GM12873 (cell line): Measurements from ENCODE around the gene IL20RA.

Source experiments
- TF ChIP-seq, protein P1 (sequence below): IDR thresholded peaks from 2 replicates; pipeline ENCODE4 v1.5.1; 2012; ENCODE audit warnings: low read depth, mild to moderate bottlenecking, moderate library complexity, low read length, control low read depth; ENCODE audit not compliant: insufficient read depth; ENCODE audit errors: missing control alignments

The IL20RA gene

DNA sequence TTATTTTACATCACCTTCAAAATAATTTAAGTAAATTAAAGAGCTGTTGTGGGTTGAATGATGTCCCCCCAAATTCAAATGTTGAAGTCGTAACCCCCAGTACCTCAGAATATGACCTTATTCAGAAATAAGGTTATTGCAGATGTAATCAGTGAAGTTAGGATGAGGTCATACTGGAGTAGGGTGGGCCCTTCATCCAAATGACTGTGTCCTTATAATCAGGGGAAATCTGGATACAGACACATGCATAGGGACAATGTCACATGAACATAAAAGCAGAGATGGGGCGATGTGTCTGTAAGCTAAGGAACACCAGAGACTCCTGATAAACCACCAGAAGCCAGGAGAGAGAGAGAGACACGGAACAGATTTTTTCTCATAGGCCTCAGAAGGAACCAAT lies 13.3 kb upstream of the IL20RA start:
- TF ChIP-seq, protein P1, sequence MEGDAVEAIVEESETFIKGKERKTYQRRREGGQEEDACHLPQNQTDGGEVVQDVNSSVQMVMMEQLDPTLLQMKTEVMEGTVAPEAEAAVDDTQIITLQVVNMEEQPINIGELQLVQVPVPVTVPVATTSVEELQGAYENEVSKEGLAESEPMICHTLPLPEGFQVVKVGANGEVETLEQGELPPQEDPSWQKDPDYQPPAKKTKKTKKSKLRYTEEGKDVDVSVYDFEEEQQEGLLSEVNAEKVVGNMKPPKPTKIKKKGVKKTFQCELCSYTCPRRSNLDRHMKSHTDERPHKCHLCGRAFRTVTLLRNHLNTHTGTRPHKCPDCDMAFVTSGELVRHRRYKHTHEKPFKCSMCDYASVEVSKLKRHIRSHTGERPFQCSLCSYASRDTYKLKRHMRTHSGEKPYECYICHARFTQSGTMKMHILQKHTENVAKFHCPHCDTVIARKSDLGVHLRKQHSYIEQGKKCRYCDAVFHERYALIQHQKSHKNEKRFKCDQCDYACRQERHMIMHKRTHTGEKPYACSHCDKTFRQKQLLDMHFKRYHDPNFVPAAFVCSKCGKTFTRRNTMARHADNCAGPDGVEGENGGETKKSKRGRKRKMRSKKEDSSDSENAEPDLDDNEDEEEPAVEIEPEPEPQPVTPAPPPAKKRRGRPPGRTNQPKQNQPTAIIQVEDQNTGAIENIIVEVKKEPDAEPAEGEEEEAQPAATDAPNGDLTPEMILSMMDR = no peak

DNA sequence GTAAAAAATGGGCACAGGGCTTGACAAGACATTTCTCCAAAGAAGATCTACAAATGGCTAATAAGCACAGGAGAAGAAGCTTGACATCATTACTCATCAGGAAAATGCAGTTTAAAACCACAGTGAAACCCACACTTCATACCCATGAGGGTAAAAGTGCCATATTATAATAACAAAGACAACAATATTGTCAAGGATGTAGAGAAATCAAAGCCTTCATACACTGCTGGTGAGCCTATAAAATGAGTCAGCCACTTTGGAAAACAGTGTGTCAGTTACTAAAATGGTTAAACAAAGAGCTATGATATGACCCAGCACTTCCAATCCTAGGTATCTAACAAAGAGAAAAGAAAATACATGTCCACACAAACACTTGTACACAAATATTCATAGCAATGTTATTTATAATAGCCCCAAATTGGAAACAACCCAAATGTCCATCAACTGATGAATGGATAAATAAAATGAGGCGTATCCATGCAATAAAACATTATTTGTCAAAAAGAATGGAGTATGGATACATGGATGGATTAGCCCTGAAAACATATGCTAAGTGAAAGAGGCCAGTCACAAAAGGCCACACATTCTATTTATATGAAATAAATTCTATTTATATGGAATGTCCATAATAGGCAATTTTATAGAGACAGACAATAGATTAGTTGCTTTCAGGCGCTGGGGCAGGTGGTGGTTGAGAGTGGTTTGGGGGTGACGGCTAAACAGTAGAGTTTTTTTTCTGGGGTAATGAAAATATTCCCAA lies 11.5 kb upstream of the IL20RA start:
- TF ChIP-seq, protein P1 = no peak

DNA sequence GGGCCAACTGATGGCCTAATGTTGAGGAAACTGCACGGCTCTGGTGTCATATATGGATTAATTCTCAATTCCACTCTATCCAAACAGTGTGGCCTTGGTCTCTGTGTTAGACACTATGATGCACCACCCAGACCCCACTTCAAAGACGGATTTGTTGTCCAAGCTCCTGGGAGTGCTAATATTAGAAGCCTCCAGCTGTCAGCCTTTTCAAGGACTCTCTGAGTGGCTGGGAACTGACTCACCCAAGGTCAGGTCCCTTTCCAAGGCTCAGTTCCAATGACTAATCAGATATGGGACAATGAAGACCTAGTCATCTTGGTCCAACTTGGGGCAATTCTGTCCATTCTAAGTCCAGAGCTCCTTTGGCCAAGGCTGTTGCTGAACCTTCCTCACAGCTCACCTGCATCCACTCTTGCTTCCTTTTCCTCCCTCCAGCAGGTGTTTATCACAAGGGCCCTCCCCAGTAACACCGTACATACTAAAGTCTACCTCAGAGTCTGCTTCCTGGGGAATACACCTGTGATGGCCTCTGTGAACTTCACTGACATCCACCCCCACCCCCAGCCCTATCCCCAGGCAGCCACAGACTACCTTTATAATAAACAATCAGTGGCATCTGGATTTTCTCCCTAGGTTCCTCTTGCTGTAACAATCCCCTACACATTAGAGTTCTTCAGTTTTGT lies 7.2 kb upstream of the IL20RA start:
- TF ChIP-seq, protein P1 = no peak

DNA sequence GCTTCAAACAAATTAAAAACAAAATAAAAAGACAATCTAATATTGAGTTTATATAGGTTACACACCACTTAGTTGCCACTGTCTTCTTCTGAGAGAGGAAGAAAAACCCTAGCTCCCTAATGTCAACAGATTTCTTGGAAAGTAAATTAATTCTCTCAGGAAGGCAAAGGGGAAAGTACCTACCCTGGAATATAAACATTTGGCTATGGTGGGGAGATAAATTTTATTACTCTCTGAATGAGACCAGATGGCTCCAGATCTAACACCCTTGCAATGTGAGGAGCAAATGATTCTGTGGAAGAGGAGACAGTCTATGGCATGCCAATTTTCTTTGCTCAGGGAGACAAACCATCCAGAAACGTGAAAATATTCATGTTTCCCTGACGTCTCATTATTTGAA lies 4.3 kb upstream of the IL20RA start:
- TF ChIP-seq, protein P1 = no peak

DNA sequence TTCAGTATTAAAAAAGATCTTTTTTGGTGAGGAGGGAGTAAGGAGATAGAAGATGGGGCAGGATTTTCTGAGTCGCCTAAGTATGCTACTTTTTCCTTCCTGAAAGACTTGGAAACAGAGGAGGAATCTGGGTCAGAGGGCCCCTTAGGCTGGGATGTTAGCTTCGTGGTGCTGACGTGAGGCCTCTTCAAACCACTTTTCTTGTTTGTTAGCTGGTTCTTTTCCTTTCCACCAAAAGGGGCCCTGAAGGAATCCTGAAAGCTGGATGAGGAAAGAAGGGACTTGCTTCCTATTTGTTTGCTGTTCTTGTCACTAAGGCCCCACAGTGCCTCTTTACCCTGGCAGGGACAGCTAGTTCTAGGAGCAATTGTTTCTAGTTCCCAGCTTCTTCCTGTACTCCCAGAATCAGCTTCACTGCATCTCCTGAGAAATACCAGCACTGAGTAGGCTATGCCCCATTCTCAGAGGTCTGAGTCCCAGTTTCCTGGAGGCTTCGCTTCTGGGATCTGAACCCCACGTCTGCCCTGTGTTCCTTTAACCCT lies 2.2 kb upstream of the IL20RA start:
- TF ChIP-seq, protein P1 = no peak

DNA sequence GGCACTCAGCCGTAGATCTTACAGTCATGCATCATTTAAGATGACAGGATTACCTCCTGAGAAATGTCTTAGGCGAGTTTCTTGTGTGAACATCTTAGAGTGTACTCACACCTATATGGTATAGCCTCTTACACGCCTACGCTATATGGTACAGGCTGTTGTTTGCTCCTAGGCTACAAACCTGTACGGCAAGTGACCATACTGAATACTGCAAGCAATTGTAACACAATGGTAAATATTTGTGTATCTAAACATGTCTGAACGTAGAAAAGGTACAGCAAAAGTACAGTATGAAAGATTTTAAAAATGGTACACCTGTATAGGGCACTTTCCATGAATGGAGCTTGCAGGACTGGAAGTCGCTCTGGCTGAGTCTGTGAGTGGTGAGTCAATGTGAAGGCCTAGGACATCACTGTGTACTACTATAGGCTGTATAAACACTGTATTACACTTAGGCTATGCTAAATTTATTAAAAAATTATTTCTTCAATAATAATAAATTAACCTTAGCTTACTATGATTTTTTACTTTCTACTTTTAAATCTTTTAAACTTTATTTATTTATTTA lies 541 bp upstream of the IL20RA start:
- TF ChIP-seq, protein P1 = no peak
